Gastroesophageal sphincter (tissue), 3 donors: ENCODE results near the gene SYNJ2.

Source experiments
- CTCF ChIP-seq, 4 experiments: fragments of 200-600 bp in 2 of 4; fragments of 450-650 bp in 2 of 4; sonication (generic) in 1 of 4; IDR thresholded peaks; one replicate each; pipeline ENCODE4 v1.5.1; 2017 to 2019; ENCODE audit warnings: antibody characterized with exemption in 4 of 4, mild to moderate bottlenecking in 2 of 4, moderate library complexity in 2 of 4
- POLR2A ChIP-seq, 2 donors: fragments of 450-650 bp; IDR thresholded peaks; one replicate each; pipeline ENCODE4 v1.6.1; 2017; ENCODE audit warnings: antibody characterized with exemption in 2 of 2, mild to moderate bottlenecking in 2 of 2, moderate library complexity in 1 of 2

GRCh38 chr6:157951828-157952227 lies 29.8 kb upstream of the SYNJ2 start:
- no peak for TF ChIP-seq CTCF (IDR thresholded peaks at IDR 0.05)
- no peak for TF ChIP-seq POLR2A (IDR thresholded peaks at IDR 0.05)
